WTC11 (cell line): Measurements from ENCODE around the gene WDR82. TPM values are rescaled to one million over a fixed set of nuclear protein-coding genes. Genes with fewer than 3 reads are reported as not detected.

Experiments used
- ATAC-seq: fragments of 200-7000 bp; cut with Tn5 transposase; 2 replicates; pipeline ENCODE4 v1.10.0; 2021; ENCODE audit warnings: mild to moderate bottlenecking, moderate library complexity
- CTCF ChIA-PET: fragments of 300-600 bp; sonication (Branson Sonifier 250); formaldehyde crosslinking; loops from one replicate; lab custom pipeline; 2021; ENCODE audit warnings: antibody characterized with exemption; lab: Charles Lee
- POLR2A ChIA-PET: fragments of 350-600 bp; sonication (Branson Sonifier 250); formaldehyde crosslinking; loops from one replicate; lab custom pipeline; 2021; ENCODE audit warnings: antibody characterized with exemption; lab: Charles Lee
- DNase-seq: peaks from one replicate; pipeline ENCODE4 v3.0.0; 2021; ENCODE audit warnings: low spot score
- H3K27ac Mint-ChIP-seq: 2 replicates; pipeline ENCODE4 v1.8.0; 2021; ENCODE audit warnings: mixed read lengths
- H3K27me3 Mint-ChIP-seq: 2 replicates; pipeline ENCODE4 v1.8.0; 2021; ENCODE audit warnings: low read depth, mild to moderate bottlenecking, moderate library complexity, mixed read lengths
- H3K36me3 Mint-ChIP-seq: 2 replicates; pipeline ENCODE4 v1.8.0; 2021; ENCODE audit warnings: mixed read lengths
- H3K4me1 Mint-ChIP-seq: 2 replicates; pipeline ENCODE4 v1.8.0; 2022; ENCODE audit warnings: mixed read lengths
- H3K4me3 Mint-ChIP-seq: 2 replicates; pipeline ENCODE4 v1.8.0; 2021; ENCODE audit warnings: mild to moderate bottlenecking, moderate library complexity, mixed read lengths
- H3K9me3 Mint-ChIP-seq: 2 replicates; pipeline ENCODE4 v1.8.0; 2021; ENCODE audit warnings: mixed read lengths
- CREM ChIP-seq: sonication (generic); formaldehyde crosslinking; IDR thresholded peaks from 2 replicates; pipeline ENCODE4 v1.8.1; 2022; ENCODE audit warnings: mild to moderate bottlenecking, missing genetic modification reagents, moderate library complexity
- CTCF ChIP-seq: fragments of 200-600 bp; IDR thresholded peaks from 2 replicates; pipeline ENCODE4 v1.8.0; 2022; ENCODE audit warnings: antibody characterized with exemption
- FOXP1 ChIP-seq: sonication (generic); formaldehyde crosslinking; IDR thresholded peaks from 2 replicates; pipeline ENCODE4 v1.8.0; 2022; ENCODE audit warnings: missing genetic modification reagents, mild to moderate bottlenecking, moderate library complexity, borderline replicate concordance
- GTF2I ChIP-seq: fragments of 250-450 bp; sonication (Bioruptor Pico); conservative IDR thresholded peaks from 2 replicates; pipeline ENCODE4 v1.4.0; 2021; ENCODE audit warnings: mild to moderate bottlenecking
- IRF2 ChIP-seq: sonication (generic); formaldehyde crosslinking; IDR thresholded peaks from 2 replicates; pipeline ENCODE4 v1.8.0; 2022; ENCODE audit warnings: low read depth, missing genetic modification reagents, borderline replicate concordance
- JUN ChIP-seq: sonication (generic); formaldehyde crosslinking; IDR thresholded peaks from 2 replicates; pipeline ENCODE4 v1.8.0; 2023; ENCODE audit warnings: mild to moderate bottlenecking, missing genetic modification reagents
- MXD4 ChIP-seq: fragments of 250-450 bp; sonication (Bioruptor Pico); IDR thresholded peaks from 2 replicates; pipeline ENCODE4 v1.8.0; 2021; ENCODE audit warnings: mild to moderate bottlenecking, moderate library complexity, borderline replicate concordance
- NFATC4 ChIP-seq: fragments of 250-450 bp; sonication (Bioruptor Pico); IDR thresholded peaks from 2 replicates; pipeline ENCODE4 v1.9.0; 2021; ENCODE audit warnings: mild to moderate bottlenecking
- NR2C2 ChIP-seq: sonication (generic); formaldehyde crosslinking; IDR thresholded peaks from 2 replicates; pipeline ENCODE4 v1.8.0; 2022; ENCODE audit warnings: mild to moderate bottlenecking, missing genetic modification reagents
- PRDM15 ChIP-seq: sonication (generic); formaldehyde crosslinking; IDR thresholded peaks from 2 replicates; pipeline ENCODE4 v1.8.0; 2022; ENCODE audit warnings: missing genetic modification reagents
- PRRX2 ChIP-seq: fragments of 250-450 bp; sonication (Bioruptor Pico); IDR thresholded peaks from 2 replicates; pipeline ENCODE4 v1.8.0; 2021; ENCODE audit warnings: mild to moderate bottlenecking
- SOX15 ChIP-seq: fragments of 250-450 bp; sonication (Bioruptor Pico); IDR thresholded peaks from 2 replicates; pipeline ENCODE4 v1.9.0; 2021; ENCODE audit warnings: mild to moderate bottlenecking
- SP1 ChIP-seq: sonication (generic); formaldehyde crosslinking; conservative IDR thresholded peaks from 2 replicates; pipeline ENCODE4 v1.8.1; 2022; ENCODE audit warnings: missing genetic modification reagents
- TEAD1 ChIP-seq: sonication (generic); formaldehyde crosslinking; IDR thresholded peaks from 2 replicates; pipeline ENCODE4 v1.8.0; 2022; ENCODE audit warnings: mild to moderate bottlenecking, missing genetic modification reagents
- ZNF317 ChIP-seq: sonication (generic); formaldehyde crosslinking; IDR thresholded peaks from 2 replicates; pipeline ENCODE4 v1.8.1; 2023; ENCODE audit warnings: low read depth, mild to moderate bottlenecking, moderate library complexity, missing genetic modification reagents, borderline replicate concordance
- ZNF423 ChIP-seq: fragments of 250-450 bp; sonication (Bioruptor Pico); IDR thresholded peaks from 2 replicates; pipeline ENCODE4 v2.1.2; 2022; ENCODE audit warnings: mild to moderate bottlenecking, moderate library complexity
- total RNA-seq: library from RNA; stranded (reverse); gene quantifications from 3 replicates; pipeline ENCODE4 v1.2.3, GENCODE V29; 2021
- TF ChIP-seq, protein P1 (sequence below): sonication (generic); formaldehyde crosslinking; IDR thresholded peaks from 2 replicates; pipeline ENCODE4 v1.8.0; 2022; ENCODE audit warnings: mild to moderate bottlenecking, missing genetic modification reagents
- TF ChIP-seq, protein P2 (sequence below): fragments of 250-450 bp; sonication (Bioruptor Pico); IDR thresholded peaks from 2 replicates; pipeline ENCODE4 v1.9.0; 2021; ENCODE audit warnings: mild to moderate bottlenecking
- TF ChIP-seq, protein P3 (sequence below): sonication (generic); formaldehyde crosslinking; IDR thresholded peaks from 2 replicates; pipeline ENCODE4 v1.8.1; 2023; ENCODE audit warnings: mild to moderate bottlenecking, missing genetic modification reagents, borderline replicate concordance
- TF ChIP-seq, protein P4 (sequence below): sonication (generic); formaldehyde crosslinking; IDR thresholded peaks from 2 replicates; pipeline ENCODE4 v1.8.1; 2022; ENCODE audit warnings: mild to moderate bottlenecking, moderate library complexity, missing genetic modification reagents

WDR82 gene
- total RNA-seq, 1 experiment from 2014 or later = 69.7 TPM

- DNase-seq (no peak), ATAC-seq (peak; percentile 21; the same call in 1 of the 2 replicates)
- no peaks in the 10 kb centered on the region for H3K9me3 Mint-ChIP-seq
- H3K4me1 Mint-ChIP-seq = peaks cover 5% of the 10 kb centered on the region
- H3K27ac Mint-ChIP-seq = no peak within 1 kb of the TSS
- H3K4me3 Mint-ChIP-seq = no peak within 1 kb of the TSS
- H3K27me3 Mint-ChIP-seq = no peaks in the 10 kb centered on the region
- H3K36me3 Mint-ChIP-seq = peaks cover 10% of the 10 kb centered on the region
- POLR2A ChIA-PET = interaction anchor here (1.5 kb wide), 1 partner anchor 52 kb away, joined by 3 read pairs; no protein-coding TSS in a partner anchor
- CTCF ChIA-PET = interaction anchor here (0.6 to 11.5 kb wide), 7 partner anchors 9 to 223 kb away, joined by 3 to 222 read pairs (median 4); partner anchors contain the start of gene TWF2
- TF ChIP-seq NFATC4 (CRISPR knock-in tag) = no peak
- no peak for TF ChIP-seq NR2C2 (CRISPR knock-in tag)
- no peak for TF ChIP-seq TEAD1 (CRISPR knock-in tag)
- no peak for TF ChIP-seq CTCF
- no peak for TF ChIP-seq PRRX2 (CRISPR knock-in tag)
- TF ChIP-seq GTF2I = no peak
- TF ChIP-seq, protein P1, sequence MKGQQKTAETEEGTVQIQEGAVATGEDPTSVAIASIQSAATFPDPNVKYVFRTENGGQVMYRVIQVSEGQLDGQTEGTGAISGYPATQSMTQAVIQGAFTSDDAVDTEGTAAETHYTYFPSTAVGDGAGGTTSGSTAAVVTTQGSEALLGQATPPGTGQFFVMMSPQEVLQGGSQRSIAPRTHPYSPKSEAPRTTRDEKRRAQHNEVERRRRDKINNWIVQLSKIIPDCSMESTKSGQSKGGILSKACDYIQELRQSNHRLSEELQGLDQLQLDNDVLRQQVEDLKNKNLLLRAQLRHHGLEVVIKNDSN (CRISPR knock-in tag) = no peak
- no peak for TF ChIP-seq SOX15 (CRISPR knock-in tag)
- TF ChIP-seq, protein P2, sequence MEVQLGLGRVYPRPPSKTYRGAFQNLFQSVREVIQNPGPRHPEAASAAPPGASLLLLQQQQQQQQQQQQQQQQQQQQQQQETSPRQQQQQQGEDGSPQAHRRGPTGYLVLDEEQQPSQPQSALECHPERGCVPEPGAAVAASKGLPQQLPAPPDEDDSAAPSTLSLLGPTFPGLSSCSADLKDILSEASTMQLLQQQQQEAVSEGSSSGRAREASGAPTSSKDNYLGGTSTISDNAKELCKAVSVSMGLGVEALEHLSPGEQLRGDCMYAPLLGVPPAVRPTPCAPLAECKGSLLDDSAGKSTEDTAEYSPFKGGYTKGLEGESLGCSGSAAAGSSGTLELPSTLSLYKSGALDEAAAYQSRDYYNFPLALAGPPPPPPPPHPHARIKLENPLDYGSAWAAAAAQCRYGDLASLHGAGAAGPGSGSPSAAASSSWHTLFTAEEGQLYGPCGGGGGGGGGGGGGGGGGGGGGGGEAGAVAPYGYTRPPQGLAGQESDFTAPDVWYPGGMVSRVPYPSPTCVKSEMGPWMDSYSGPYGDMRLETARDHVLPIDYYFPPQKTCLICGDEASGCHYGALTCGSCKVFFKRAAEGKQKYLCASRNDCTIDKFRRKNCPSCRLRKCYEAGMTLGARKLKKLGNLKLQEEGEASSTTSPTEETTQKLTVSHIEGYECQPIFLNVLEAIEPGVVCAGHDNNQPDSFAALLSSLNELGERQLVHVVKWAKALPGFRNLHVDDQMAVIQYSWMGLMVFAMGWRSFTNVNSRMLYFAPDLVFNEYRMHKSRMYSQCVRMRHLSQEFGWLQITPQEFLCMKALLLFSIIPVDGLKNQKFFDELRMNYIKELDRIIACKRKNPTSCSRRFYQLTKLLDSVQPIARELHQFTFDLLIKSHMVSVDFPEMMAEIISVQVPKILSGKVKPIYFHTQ = no peak
- TF ChIP-seq, protein P3, sequence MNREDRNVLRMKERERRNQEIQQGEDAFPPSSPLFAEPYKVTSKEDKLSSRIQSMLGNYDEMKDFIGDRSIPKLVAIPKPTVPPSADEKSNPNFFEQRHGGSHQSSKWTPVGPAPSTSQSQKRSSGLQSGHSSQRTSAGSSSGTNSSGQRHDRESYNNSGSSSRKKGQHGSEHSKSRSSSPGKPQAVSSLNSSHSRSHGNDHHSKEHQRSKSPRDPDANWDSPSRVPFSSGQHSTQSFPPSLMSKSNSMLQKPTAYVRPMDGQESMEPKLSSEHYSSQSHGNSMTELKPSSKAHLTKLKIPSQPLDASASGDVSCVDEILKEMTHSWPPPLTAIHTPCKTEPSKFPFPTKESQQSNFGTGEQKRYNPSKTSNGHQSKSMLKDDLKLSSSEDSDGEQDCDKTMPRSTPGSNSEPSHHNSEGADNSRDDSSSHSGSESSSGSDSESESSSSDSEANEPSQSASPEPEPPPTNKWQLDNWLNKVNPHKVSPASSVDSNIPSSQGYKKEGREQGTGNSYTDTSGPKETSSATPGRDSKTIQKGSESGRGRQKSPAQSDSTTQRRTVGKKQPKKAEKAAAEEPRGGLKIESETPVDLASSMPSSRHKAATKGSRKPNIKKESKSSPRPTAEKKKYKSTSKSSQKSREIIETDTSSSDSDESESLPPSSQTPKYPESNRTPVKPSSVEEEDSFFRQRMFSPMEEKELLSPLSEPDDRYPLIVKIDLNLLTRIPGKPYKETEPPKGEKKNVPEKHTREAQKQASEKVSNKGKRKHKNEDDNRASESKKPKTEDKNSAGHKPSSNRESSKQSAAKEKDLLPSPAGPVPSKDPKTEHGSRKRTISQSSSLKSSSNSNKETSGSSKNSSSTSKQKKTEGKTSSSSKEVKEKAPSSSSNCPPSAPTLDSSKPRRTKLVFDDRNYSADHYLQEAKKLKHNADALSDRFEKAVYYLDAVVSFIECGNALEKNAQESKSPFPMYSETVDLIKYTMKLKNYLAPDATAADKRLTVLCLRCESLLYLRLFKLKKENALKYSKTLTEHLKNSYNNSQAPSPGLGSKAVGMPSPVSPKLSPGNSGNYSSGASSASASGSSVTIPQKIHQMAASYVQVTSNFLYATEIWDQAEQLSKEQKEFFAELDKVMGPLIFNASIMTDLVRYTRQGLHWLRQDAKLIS (CRISPR knock-in tag) = no peak
- TF ChIP-seq CREM (CRISPR knock-in tag) = no peak
- TF ChIP-seq PRDM15 (CRISPR knock-in tag) = no peak
- TF ChIP-seq, protein P4, sequence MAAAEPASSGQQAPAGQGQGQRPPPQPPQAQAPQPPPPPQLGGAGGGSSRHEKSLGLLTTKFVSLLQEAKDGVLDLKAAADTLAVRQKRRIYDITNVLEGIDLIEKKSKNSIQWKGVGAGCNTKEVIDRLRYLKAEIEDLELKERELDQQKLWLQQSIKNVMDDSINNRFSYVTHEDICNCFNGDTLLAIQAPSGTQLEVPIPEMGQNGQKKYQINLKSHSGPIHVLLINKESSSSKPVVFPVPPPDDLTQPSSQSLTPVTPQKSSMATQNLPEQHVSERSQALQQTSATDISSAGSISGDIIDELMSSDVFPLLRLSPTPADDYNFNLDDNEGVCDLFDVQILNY (CRISPR knock-in tag) = no peak
- no peak for TF ChIP-seq SP1
- no peak for TF ChIP-seq ZNF423 (CRISPR knock-in tag)
- TF ChIP-seq IRF2 (CRISPR knock-in tag) = no peak
- no peak for TF ChIP-seq FOXP1
- TF ChIP-seq ZNF317 (CRISPR knock-in tag) = no peak
- no peak for TF ChIP-seq MXD4 (CRISPR knock-in tag)
- no peak for TF ChIP-seq JUN (CRISPR knock-in tag)
Measured at GRCh38 chr3:52225452-52226228, 52.8 kb downstream of the WDR82 start, which contains the start of gene TLR9. Gene TLR9, minus strand, starts transcription at chr3:52225645. Its CDS starts 116 bp downstream, at chr3:52225529.
